Lower lobe of right lung (tissue), 2 donors: Measurements from ENCODE around the gene REEP3. TPM values are rescaled to one million over a fixed set of nuclear protein-coding genes. Genes with fewer than 3 reads are reported as not detected.

Experiments
- ATAC-seq, 2 donors: fragments of 200-7000 bp; cut with Tn5 transposase; one replicate each; pipeline ENCODE4 v1.9.1; 2020 to 2022; ENCODE audit warnings: mild to moderate bottlenecking in 2 of 2, moderate library complexity in 2 of 2
- DNase-seq: peaks from one replicate; pipeline ENCODE4 v3.0.0-alpha.2; 2020
- H3K27ac ChIP-seq: fragments of 200-600 bp; one replicate; pipeline ENCODE4 v1.8.0; 2022
- H3K27me3 ChIP-seq: fragments of 200-600 bp; one replicate; pipeline ENCODE4 v1.8.0; 2022; ENCODE audit warnings: low read depth
- H3K36me3 ChIP-seq: fragments of 200-600 bp; one replicate; pipeline ENCODE4 v1.8.0; 2022; ENCODE audit warnings: mild to moderate bottlenecking
- H3K4me1 ChIP-seq: fragments of 200-600 bp; one replicate; pipeline ENCODE4 v1.8.0; 2022
- H3K4me3 ChIP-seq: fragments of 200-600 bp; one replicate; pipeline ENCODE4 v1.8.0; 2022; ENCODE audit warnings: mild to moderate bottlenecking
- H3K9me3 ChIP-seq: fragments of 200-600 bp; one replicate; pipeline ENCODE4 v1.8.0; 2022
- CTCF ChIP-seq: fragments of 200-600 bp; IDR thresholded peaks from one replicate; pipeline ENCODE4 v1.8.0; 2022; ENCODE audit warnings: antibody characterized with exemption, mild to moderate bottlenecking
- intact Hi-C: fragments of 100-400 bp; cut with DNase I; formaldehyde crosslinking; loops from one replicate; pipeline ENCODE4 v1.11.0; 2022
- total RNA-seq: library from RNA; stranded (reverse); fragmentation: NEBNext Ultra II Directional; extraction: Animal tissue kit (Norgen Biotek cat#: 25700); gene quantifications from one replicate; pipeline ENCODE4 v1.2.1, GENCODE V29; 2021
- donor health status: DM: no; HTN: yes; CAD: no; lungs with severe emphysema.

Gene REEP3
- total RNA-seq, 1 donor from 2014 or later = 50.9 TPM

DNA sequence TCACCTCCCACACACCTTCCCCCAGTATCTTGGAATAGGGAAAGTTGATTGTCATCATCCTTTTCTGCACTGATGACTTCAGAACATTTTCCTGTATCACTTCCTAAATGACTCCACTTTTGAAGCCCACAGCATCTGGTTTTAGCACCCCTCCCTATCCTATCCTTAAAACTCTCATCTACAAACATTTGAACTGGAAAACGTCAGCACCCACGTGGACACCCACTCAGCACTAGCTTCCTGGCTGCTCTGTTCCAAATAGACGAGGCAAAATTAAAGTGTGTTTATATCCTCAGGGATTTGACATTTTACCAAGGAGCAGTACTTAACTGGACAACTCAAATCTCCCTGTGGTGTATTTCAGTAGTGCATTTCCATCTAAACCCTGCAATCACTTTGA is 73.9 kb downstream of the REEP3 start:
- no peak for DNase-seq
- H3K27me3 ChIP-seq = no peaks in the 10 kb centered on the region
- no peak overlapping the region for H3K27ac ChIP-seq
- intact Hi-C loops = no loop called here
- H3K36me3 ChIP-seq = peaks cover 26% of the 10 kb centered on the region
- no peaks in the 10 kb centered on the region for H3K4me1 ChIP-seq
- no peak overlapping the region for H3K4me3 ChIP-seq
- TF ChIP-seq CTCF = no peak
- ATAC-seq = peak in 1 of 2 donors; percentile 29
- H3K9me3 ChIP-seq = no peaks in the 10 kb centered on the region

DNA sequence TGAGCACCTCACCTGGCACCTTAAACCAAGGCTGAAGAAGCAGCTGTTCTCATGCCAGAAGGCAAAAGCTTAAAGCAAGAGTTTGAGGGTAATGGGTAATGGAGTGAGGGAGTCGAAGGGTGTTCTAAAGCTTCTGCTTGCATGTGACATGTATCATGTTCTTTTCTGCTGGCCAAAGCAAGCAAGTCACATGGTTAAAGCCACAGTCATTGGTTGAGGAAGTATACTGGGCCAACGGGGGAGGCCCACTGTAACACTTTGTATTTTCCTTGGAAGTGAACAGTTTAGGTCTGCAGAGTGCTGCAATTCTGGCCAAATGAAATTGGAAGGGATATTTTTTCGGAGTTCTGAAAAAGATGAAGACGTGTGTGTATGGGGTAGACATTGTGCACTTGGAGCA is 75.7 kb downstream of the REEP3 start:
- no peak for TF ChIP-seq CTCF
- intact Hi-C loops = no loop called here
- H3K27me3 ChIP-seq = no peaks in the 10 kb centered on the region
- no peak for ATAC-seq
- no peaks in the 10 kb centered on the region for H3K9me3 ChIP-seq
- no peak for DNase-seq
- peaks cover 34% of the 10 kb centered on the region for H3K36me3 ChIP-seq
- no peak overlapping the region for H3K27ac ChIP-seq
- H3K4me1 ChIP-seq = no peaks in the 10 kb centered on the region
- no peak overlapping the region for H3K4me3 ChIP-seq

- no peaks in the 10 kb centered on the region for H3K9me3 ChIP-seq
- H3K27ac ChIP-seq = no peak overlapping the region
- TF ChIP-seq CTCF = no peak
- peaks cover 36% of the 10 kb centered on the region for H3K36me3 ChIP-seq
- ATAC-seq = no peak
- no peaks in the 10 kb centered on the region for H3K4me1 ChIP-seq
- no peak for DNase-seq
- H3K27me3 ChIP-seq = no peaks in the 10 kb centered on the region
- intact Hi-C loops = no loop called here
- no peak overlapping the region for H3K4me3 ChIP-seq
Observed at GRCh38 chr10:63600540-63600939, 79.3 kb downstream of the REEP3 start.

GRCh38 chr10:63603709-63604445 is 82.7 kb downstream of the REEP3 start:
- TF ChIP-seq CTCF = no peak
- H3K4me1 ChIP-seq = no peaks in the 10 kb centered on the region
- ATAC-seq = no peak
- intact Hi-C loops = no loop called here
- H3K27ac ChIP-seq = no peak overlapping the region
- peaks cover 12% of the 10 kb centered on the region for H3K36me3 ChIP-seq
- no peak overlapping the region for H3K4me3 ChIP-seq
- no peaks in the 10 kb centered on the region for H3K9me3 ChIP-seq
- no peak for DNase-seq
- H3K27me3 ChIP-seq = no peaks in the 10 kb centered on the region

- no peak for ATAC-seq
- intact Hi-C loops = no loop called here
- H3K4me3 ChIP-seq = no peak overlapping the region
- no peaks in the 10 kb centered on the region for H3K4me1 ChIP-seq
- H3K9me3 ChIP-seq = no peaks in the 10 kb centered on the region
- TF ChIP-seq CTCF = no peak
- no peaks in the 10 kb centered on the region for H3K27me3 ChIP-seq
- no peak for DNase-seq
- H3K36me3 ChIP-seq = peaks cover 10% of the 10 kb centered on the region
- H3K27ac ChIP-seq = no peak overlapping the region
Observed at GRCh38 chr10:63605197-63605967, 84.2 kb downstream of the REEP3 start.
